GM12865 (cell line): ENCODE data around the gene PTCHD1.

Experiments
- DNase-seq: peaks from one replicate; pipeline ENCODE4 v3.0.0; 2010; ENCODE audit warnings: low read depth
- H3K4me3 ChIP-seq: 2 replicates; pipeline ENCODE4 v1.5.1; 2011; ENCODE audit warnings: mild to moderate bottlenecking, low read depth, low read length, control low read depth
- CTCF ChIP-seq: IDR thresholded peaks from 2 replicates; pipeline ENCODE4 v1.5.1; 2011; ENCODE audit warnings: low read length, control low read depth, low read depth, inconsistent platforms; ENCODE audit not compliant: insufficient read depth; ENCODE audit errors: missing control alignments

Gene PTCHD1

GRCh38 chrX:23385242-23385641 lies 50.6 kb downstream of the PTCHD1 start:
- no peak for TF ChIP-seq CTCF
- H3K4me3 ChIP-seq = no peak overlapping the region
- DNase-seq = no peak

- DNase-seq = no peak
- no peak overlapping the region for H3K4me3 ChIP-seq
- TF ChIP-seq CTCF = no peak
Measured at GRCh38 chrX:23386260-23386659, 51.6 kb downstream of the PTCHD1 start.

GRCh38 chrX:23386726-23387125 lies 52.1 kb downstream of the PTCHD1 start:
- DNase-seq = no peak
- no peak overlapping the region for H3K4me3 ChIP-seq
- no peak for TF ChIP-seq CTCF

- TF ChIP-seq CTCF = no peak
- DNase-seq = no peak
- no peak overlapping the region for H3K4me3 ChIP-seq
Measured at GRCh38 chrX:23387550-23388184, 53.0 kb downstream of the PTCHD1 start.

- no peak overlapping the region for H3K4me3 ChIP-seq
- no peak for DNase-seq
- no peak for TF ChIP-seq CTCF
Measured at GRCh38 chrX:23389196-23389792, 54.6 kb downstream of the PTCHD1 start.

GRCh38 chrX:23390979-23391378 lies 56.3 kb downstream of the PTCHD1 start:
- no peak overlapping the region for H3K4me3 ChIP-seq
- no peak for DNase-seq
- TF ChIP-seq CTCF = no peak

GRCh38 chrX:23392195-23392594 lies 57.5 kb downstream of the PTCHD1 start:
- H3K4me3 ChIP-seq = no peak overlapping the region
- no peak for TF ChIP-seq CTCF
- no peak for DNase-seq
